ENCODE results near the gene PAEP.

The PAEP gene

DNA sequence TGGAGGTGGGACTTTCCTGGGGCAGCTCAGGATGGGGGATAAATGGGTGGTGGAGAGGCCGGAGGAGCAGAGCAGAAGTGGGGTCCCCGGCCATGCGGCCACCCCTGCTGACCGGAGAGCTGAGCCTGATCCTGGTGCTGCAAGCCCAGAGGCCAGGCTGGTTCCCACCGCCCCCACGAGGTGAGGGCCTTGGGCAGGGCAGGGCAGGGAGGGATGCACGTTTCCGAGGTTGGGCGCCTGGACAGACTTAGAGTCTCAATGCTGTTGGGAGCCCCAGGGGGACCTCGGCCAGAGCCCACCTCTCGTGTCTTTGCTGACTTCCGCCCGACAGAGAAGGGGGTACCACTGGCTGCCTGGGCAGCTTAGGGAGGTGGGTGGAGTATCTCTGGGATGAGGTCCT, 10.1 kb upstream of the PAEP start:
- no peak overlapping the region for H3K9ac ChIP-seq (ENCODE audit: low read length)
- H3K4me2 ChIP-seq (ENCODE audit: low read length) = no peak overlapping the region
- no peaks in the 10 kb centered on the region for H3K79me2 ChIP-seq (ENCODE audit: control insufficient read depth, insufficient read depth, low read length)
- H3K36me3 ChIP-seq (ENCODE audit: control insufficient read depth, insufficient read depth, low read length) = no peaks in the 10 kb centered on the region
- no peak overlapping the region for H4K8ac ChIP-seq (ENCODE audit: low read depth, low read length)
- no peak overlapping the region for H3K18ac ChIP-seq (ENCODE audit: low read length)
- no peak overlapping the region for H3K4ac ChIP-seq (ENCODE audit: low read depth, low read length)
- H3K4me1 ChIP-seq (ENCODE audit: control insufficient read depth, low read depth, low read length) = no peaks in the 10 kb centered on the region
- no peak overlapping the region for H4K5ac ChIP-seq (ENCODE audit: low read length)
- no peak overlapping the region for H3K4me3 ChIP-seq (ENCODE audit: low read length)
- no CpG with 5 or more reads among the region's 13 CpGs for WGBS (ENCODE audit: extremely low coverage, insufficient coverage, low lambda C conversion rate)
- no peak overlapping the region for H2BK5ac ChIP-seq (ENCODE audit: low read length)
- no peaks in the 10 kb centered on the region for H3K27me3 ChIP-seq (ENCODE audit: insufficient read depth, low read length, poor library complexity)
- no peak overlapping the region for H2AK5ac ChIP-seq (ENCODE audit: low read length)
- H2BK120ac ChIP-seq (ENCODE audit: low read depth, low read length) = no peak overlapping the region
- H2BK15ac ChIP-seq (replicated peaks; ENCODE audit: low read depth) = no peak overlapping the region
- H3K56ac ChIP-seq (ENCODE audit: low read length) = no peak overlapping the region
- no peak overlapping the region for H3K27ac ChIP-seq (ENCODE audit: low read depth, low read length)
- H3K23ac ChIP-seq (ENCODE audit: low read length) = no peak overlapping the region
- no peaks in the 10 kb centered on the region for H3K79me1 ChIP-seq (ENCODE audit: low read length)
- DNase-seq = no peak

- Histone ChIP-seq H3K79me1 (ENCODE audit: low read length) (no peaks in the 10 kb centered on the region), H3K4me3 (ENCODE audit: low read length) (no peak overlapping the region), H2BK120ac (ENCODE audit: low read depth, low read length) (no peak overlapping the region), H3K23ac (ENCODE audit: low read length) (no peak overlapping the region), H3K4me1 (ENCODE audit: control insufficient read depth, low read depth, low read length) (no peaks in the 10 kb centered on the region), H3K27ac (ENCODE audit: low read depth, low read length) (no peak overlapping the region), H3K4me2 (ENCODE audit: low read length) (no peak overlapping the region), H4K8ac (ENCODE audit: low read depth, low read length) (no peak overlapping the region), H2BK15ac (replicated peaks; ENCODE audit: low read depth) (no peak overlapping the region), H3K27me3 (ENCODE audit: insufficient read depth, low read length, poor library complexity) (no peaks in the 10 kb centered on the region), H3K4ac (ENCODE audit: low read depth, low read length) (no peak overlapping the region), H2AK5ac (ENCODE audit: low read length) (no peak overlapping the region), H3K18ac (ENCODE audit: low read length) (no peak overlapping the region), H2BK5ac (ENCODE audit: low read length) (no peak overlapping the region), H4K5ac (ENCODE audit: low read length) (no peak overlapping the region), H3K56ac (ENCODE audit: low read length) (no peak overlapping the region), H3K79me2 (ENCODE audit: control insufficient read depth, insufficient read depth, low read length) (no peaks in the 10 kb centered on the region), H3K36me3 (ENCODE audit: control insufficient read depth, insufficient read depth, low read length) (no peaks in the 10 kb centered on the region), H3K9ac (ENCODE audit: low read length) (no peak overlapping the region)
- no peak for DNase-seq
- no CpG with 5 or more reads among the region's 18 CpGs for WGBS (ENCODE audit: extremely low coverage, insufficient coverage, low lambda C conversion rate)
Observed at GRCh38 chr9:135552021-135552697, 9.4 kb upstream of the PAEP start.

- Histone ChIP-seq H3K4ac (ENCODE audit: low read depth, low read length) (no peak overlapping the region), H3K56ac (ENCODE audit: low read length) (no peak overlapping the region), H3K27me3 (ENCODE audit: insufficient read depth, low read length, poor library complexity) (no peaks in the 10 kb centered on the region), H3K4me2 (ENCODE audit: low read length) (no peak overlapping the region), H3K4me3 (ENCODE audit: low read length) (no peak overlapping the region), H2BK5ac (ENCODE audit: low read length) (no peak overlapping the region), H3K23ac (ENCODE audit: low read length) (no peak overlapping the region), H2AK5ac (ENCODE audit: low read length) (no peak overlapping the region), H3K4me1 (ENCODE audit: control insufficient read depth, low read depth, low read length) (no peaks in the 10 kb centered on the region), H4K8ac (ENCODE audit: low read depth, low read length) (no peak overlapping the region), H3K9ac (ENCODE audit: low read length) (no peak overlapping the region), H3K79me1 (ENCODE audit: low read length) (no peaks in the 10 kb centered on the region), H2BK120ac (ENCODE audit: low read depth, low read length) (no peak overlapping the region), H4K5ac (ENCODE audit: low read length) (no peak overlapping the region), H2BK15ac (replicated peaks; ENCODE audit: low read depth) (no peak overlapping the region), H3K27ac (ENCODE audit: low read depth, low read length) (no peak overlapping the region), H3K36me3 (ENCODE audit: control insufficient read depth, insufficient read depth, low read length) (no peaks in the 10 kb centered on the region), H3K79me2 (ENCODE audit: control insufficient read depth, insufficient read depth, low read length) (no peaks in the 10 kb centered on the region), H3K18ac (ENCODE audit: low read length) (no peak overlapping the region)
- peak; percentile 9 for DNase-seq
- no CpG with 5 or more reads among the region's 19 CpGs for WGBS (ENCODE audit: extremely low coverage, insufficient coverage, low lambda C conversion rate)
Observed at GRCh38 chr9:135552698-135553171, 8.8 kb upstream of the PAEP start.

DNA sequence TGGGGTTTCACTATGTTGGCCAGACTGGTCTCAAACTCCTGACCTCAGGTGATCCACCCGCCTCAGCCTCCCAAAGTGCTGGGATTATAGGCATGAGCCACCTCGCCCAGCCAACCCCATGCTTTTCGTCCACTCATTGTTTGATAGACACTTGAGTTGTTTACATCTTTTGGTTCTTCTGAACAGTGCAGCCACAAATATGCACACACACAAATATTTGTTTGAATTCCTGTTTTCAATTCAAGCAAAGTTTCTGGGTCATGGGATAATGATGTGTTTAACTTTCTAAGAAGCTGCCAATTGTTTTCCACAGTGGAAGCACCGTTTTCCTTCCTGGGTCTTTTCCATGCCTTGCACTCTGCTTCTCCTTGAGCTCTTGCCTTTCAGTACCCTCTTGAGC, 6.8 kb upstream of the PAEP start:
- no peak overlapping the region for H2AK5ac ChIP-seq (ENCODE audit: low read length)
- H3K4me2 ChIP-seq (ENCODE audit: low read length) = no peak overlapping the region
- H2BK5ac ChIP-seq (ENCODE audit: low read length) = no peak overlapping the region
- H3K23ac ChIP-seq (ENCODE audit: low read length) = no peak overlapping the region
- H3K36me3 ChIP-seq (ENCODE audit: control insufficient read depth, insufficient read depth, low read length) = no peaks in the 10 kb centered on the region
- H3K9ac ChIP-seq (ENCODE audit: low read length) = no peak overlapping the region
- no peak overlapping the region for H2BK15ac ChIP-seq (replicated peaks; ENCODE audit: low read depth)
- no peaks in the 10 kb centered on the region for H3K79me1 ChIP-seq (ENCODE audit: low read length)
- no peaks in the 10 kb centered on the region for H3K27me3 ChIP-seq (ENCODE audit: insufficient read depth, low read length, poor library complexity)
- H2BK120ac ChIP-seq (ENCODE audit: low read depth, low read length) = no peak overlapping the region
- H3K4ac ChIP-seq (ENCODE audit: low read depth, low read length) = no peak overlapping the region
- H3K4me1 ChIP-seq (ENCODE audit: control insufficient read depth, low read depth, low read length) = no peaks in the 10 kb centered on the region
- no peak overlapping the region for H3K4me3 ChIP-seq (ENCODE audit: low read length)
- DNase-seq = no peak
- no peak overlapping the region for H3K56ac ChIP-seq (ENCODE audit: low read length)
- WGBS (ENCODE audit: extremely low coverage, insufficient coverage, low lambda C conversion rate) = no CpG with 5 or more reads among the region's 4 CpGs
- no peak overlapping the region for H3K27ac ChIP-seq (ENCODE audit: low read depth, low read length)
- H4K8ac ChIP-seq (ENCODE audit: low read depth, low read length) = no peak overlapping the region
- no peak overlapping the region for H4K5ac ChIP-seq (ENCODE audit: low read length)
- H3K18ac ChIP-seq (ENCODE audit: low read length) = no peak overlapping the region
- H3K79me2 ChIP-seq (ENCODE audit: control insufficient read depth, insufficient read depth, low read length) = no peaks in the 10 kb centered on the region

DNA sequence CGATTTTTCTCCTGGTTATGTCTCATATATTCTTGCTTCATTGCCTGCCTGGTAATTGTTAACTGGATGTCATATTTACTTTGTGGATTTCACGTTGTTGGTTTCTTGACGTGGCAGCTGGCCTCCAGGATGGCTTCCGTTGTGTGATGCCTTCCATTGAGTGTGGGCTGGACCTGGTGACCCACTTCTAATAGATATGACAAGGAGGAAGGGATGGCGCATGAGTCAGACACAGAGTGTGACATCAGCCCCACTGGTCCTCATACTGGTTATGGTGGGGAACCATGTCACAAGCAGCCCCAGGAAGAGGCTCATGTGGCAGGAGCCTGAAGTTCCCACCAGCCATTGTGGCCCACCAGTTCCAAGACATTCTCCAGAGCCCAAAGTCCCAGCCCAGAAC, 6.4 kb upstream of the PAEP start:
- Histone ChIP-seq H3K4me1 (ENCODE audit: control insufficient read depth, low read depth, low read length) (no peaks in the 10 kb centered on the region), H3K56ac (ENCODE audit: low read length) (no peak overlapping the region), H3K4ac (ENCODE audit: low read depth, low read length) (no peak overlapping the region), H2BK5ac (ENCODE audit: low read length) (no peak overlapping the region), H4K5ac (ENCODE audit: low read length) (no peak overlapping the region), H3K79me1 (ENCODE audit: low read length) (no peaks in the 10 kb centered on the region), H3K36me3 (ENCODE audit: control insufficient read depth, insufficient read depth, low read length) (no peaks in the 10 kb centered on the region), H2AK5ac (ENCODE audit: low read length) (no peak overlapping the region), H2BK120ac (ENCODE audit: low read depth, low read length) (no peak overlapping the region), H3K79me2 (ENCODE audit: control insufficient read depth, insufficient read depth, low read length) (no peaks in the 10 kb centered on the region), H3K4me3 (ENCODE audit: low read length) (no peak overlapping the region), H3K4me2 (ENCODE audit: low read length) (no peak overlapping the region), H3K18ac (ENCODE audit: low read length) (no peak overlapping the region), H3K23ac (ENCODE audit: low read length) (no peak overlapping the region), H3K27ac (ENCODE audit: low read depth, low read length) (no peak overlapping the region), H3K27me3 (ENCODE audit: insufficient read depth, low read length, poor library complexity) (no peaks in the 10 kb centered on the region), H3K9ac (ENCODE audit: low read length) (no peak overlapping the region), H4K8ac (ENCODE audit: low read depth, low read length) (no peak overlapping the region), H2BK15ac (replicated peaks; ENCODE audit: low read depth) (no peak overlapping the region)
- WGBS (ENCODE audit: extremely low coverage, insufficient coverage, low lambda C conversion rate) = no CpG with 5 or more reads among the region's 5 CpGs
- DNase-seq = no peak

DNA sequence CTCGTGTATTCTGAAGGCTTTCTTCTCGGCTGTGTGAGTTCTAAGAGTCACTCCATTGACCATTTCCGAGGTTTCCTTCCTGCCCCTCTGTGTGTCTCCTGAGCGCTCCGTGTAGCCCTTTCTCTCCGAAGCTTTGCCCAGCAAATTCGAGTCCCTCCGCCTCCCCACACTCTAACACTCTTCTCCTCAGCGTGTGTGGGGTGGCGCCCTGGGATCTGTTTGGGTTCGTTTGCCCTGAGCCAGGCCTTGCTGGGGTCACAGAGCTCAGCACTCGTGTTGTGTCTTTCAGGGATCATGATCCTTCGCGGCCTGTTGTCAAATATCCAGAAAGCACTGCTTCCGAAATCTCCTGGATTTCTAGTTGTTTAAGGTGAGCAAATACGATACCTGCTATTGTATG, 5.6 kb upstream of the PAEP start:
- no peak overlapping the region for H2AK5ac ChIP-seq (ENCODE audit: low read length)
- no peak overlapping the region for H2BK5ac ChIP-seq (ENCODE audit: low read length)
- H3K4me2 ChIP-seq (ENCODE audit: low read length) = no peak overlapping the region
- no peak overlapping the region for H2BK15ac ChIP-seq (replicated peaks; ENCODE audit: low read depth)
- no peaks in the 10 kb centered on the region for H3K27me3 ChIP-seq (ENCODE audit: insufficient read depth, low read length, poor library complexity)
- H3K56ac ChIP-seq (ENCODE audit: low read length) = no peak overlapping the region
- H3K4ac ChIP-seq (ENCODE audit: low read depth, low read length) = no peak overlapping the region
- no peaks in the 10 kb centered on the region for H3K4me1 ChIP-seq (ENCODE audit: control insufficient read depth, low read depth, low read length)
- no peaks in the 10 kb centered on the region for H3K79me1 ChIP-seq (ENCODE audit: low read length)
- no peaks in the 10 kb centered on the region for H3K79me2 ChIP-seq (ENCODE audit: control insufficient read depth, insufficient read depth, low read length)
- DNase-seq = no peak
- no peak overlapping the region for H2BK120ac ChIP-seq (ENCODE audit: low read depth, low read length)
- H3K36me3 ChIP-seq (ENCODE audit: control insufficient read depth, insufficient read depth, low read length) = no peaks in the 10 kb centered on the region
- H4K5ac ChIP-seq (ENCODE audit: low read length) = no peak overlapping the region
- H3K27ac ChIP-seq (ENCODE audit: low read depth, low read length) = no peak overlapping the region
- no peak overlapping the region for H3K4me3 ChIP-seq (ENCODE audit: low read length)
- no peak overlapping the region for H4K8ac ChIP-seq (ENCODE audit: low read depth, low read length)
- no CpG with 5 or more reads among the region's 16 CpGs for WGBS (ENCODE audit: extremely low coverage, insufficient coverage, low lambda C conversion rate)
- no peak overlapping the region for H3K18ac ChIP-seq (ENCODE audit: low read length)
- H3K9ac ChIP-seq (ENCODE audit: low read length) = no peak overlapping the region
- no peak overlapping the region for H3K23ac ChIP-seq (ENCODE audit: low read length)
